Effector memory CD4-positive, alpha-beta T cell (primary cell): Measurements from ENCODE around the gene ZKSCAN8.

Experiments used
- DNase-seq, 3 donors: peaks; one replicate each; pipeline ENCODE4 v3.0.0-alpha.2; 2020
- H3K27ac ChIP-seq: 2 replicates; pipeline ENCODE4 v1.7.0; 2013; ENCODE audit warnings: mild to moderate bottlenecking, low read length, moderate library complexity; ENCODE audit not compliant: insufficient read depth, poor library complexity, severe bottlenecking
- H3K27me3 ChIP-seq: replicated peaks from 2 replicates; pipeline ENCODE4 v1.7.0; 2013; ENCODE audit warnings: mild to moderate bottlenecking, low read length; ENCODE audit not compliant: insufficient read depth, control insufficient read depth, poor library complexity, severe bottlenecking
- H3K36me3 ChIP-seq: 2 replicates; pipeline ENCODE4 v1.7.0; 2013; ENCODE audit warnings: mild to moderate bottlenecking, low read length, moderate library complexity; ENCODE audit not compliant: control insufficient read depth, insufficient read depth
- H3K4me1 ChIP-seq: 2 replicates; pipeline ENCODE4 v1.7.0; 2013; ENCODE audit warnings: low read length, mild to moderate bottlenecking; ENCODE audit not compliant: control insufficient read depth, insufficient read depth, poor library complexity, severe bottlenecking
- H3K4me3 ChIP-seq: 2 replicates; pipeline ENCODE4 v1.7.0; 2013; ENCODE audit warnings: low read length, low read depth, mild to moderate bottlenecking; ENCODE audit not compliant: insufficient read depth, poor library complexity, severe bottlenecking
- H3K9me3 ChIP-seq: 2 replicates; pipeline ENCODE4 v1.7.0; 2013; ENCODE audit warnings: mild to moderate bottlenecking, low read length, moderate library complexity; ENCODE audit not compliant: control insufficient read depth

ZKSCAN8 gene

DNA sequence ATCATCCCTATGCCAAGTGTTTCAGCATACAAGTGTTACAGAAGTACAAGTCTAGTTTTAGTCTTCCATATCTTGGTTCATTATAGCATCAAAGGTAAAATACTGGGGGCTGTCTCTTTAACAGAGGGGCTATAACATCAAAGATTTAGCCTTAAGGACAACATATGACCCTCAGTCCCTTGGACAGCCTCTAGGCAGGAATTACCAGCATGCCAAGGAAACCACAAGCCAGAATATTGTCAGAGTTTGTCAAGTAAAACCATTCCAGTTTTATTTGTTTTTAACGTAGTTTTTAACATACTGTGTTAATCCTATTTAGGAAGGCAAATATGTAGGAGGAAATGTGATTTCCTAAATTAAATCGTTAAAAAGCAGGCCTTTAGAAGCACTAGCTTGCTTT, 18.6 kb downstream of the ZKSCAN8 start:
- DNase-seq = no peak
- H3K4me1 ChIP-seq = peaks cover 4% of the 10 kb centered on the region
- no peaks in the 10 kb centered on the region for H3K27me3 ChIP-seq

GRCh38 chr6:28161410-28162079, 19.9 kb downstream of the ZKSCAN8 start:
- peak; percentile 61 to 66 (median 66) for DNase-seq
- Histone ChIP-seq H3K9me3 (no peaks in the 10 kb centered on the region), H3K27ac (no peak overlapping the region), H3K4me1 (peaks cover 4% of the 10 kb centered on the region), H3K36me3 (no peaks in the 10 kb centered on the region), H3K4me3 (peak overlapping the region; percentile 41), H3K27me3 (no peaks in the 10 kb centered on the region)

More for the DNA sequence above, 18.6 kb downstream of the ZKSCAN8 start:
- Histone ChIP-seq H3K27ac (no peak overlapping the region), H3K4me3 (no peak overlapping the region), H3K36me3 (peaks cover 2% of the 10 kb centered on the region), H3K9me3 (no peaks in the 10 kb centered on the region)

DNA sequence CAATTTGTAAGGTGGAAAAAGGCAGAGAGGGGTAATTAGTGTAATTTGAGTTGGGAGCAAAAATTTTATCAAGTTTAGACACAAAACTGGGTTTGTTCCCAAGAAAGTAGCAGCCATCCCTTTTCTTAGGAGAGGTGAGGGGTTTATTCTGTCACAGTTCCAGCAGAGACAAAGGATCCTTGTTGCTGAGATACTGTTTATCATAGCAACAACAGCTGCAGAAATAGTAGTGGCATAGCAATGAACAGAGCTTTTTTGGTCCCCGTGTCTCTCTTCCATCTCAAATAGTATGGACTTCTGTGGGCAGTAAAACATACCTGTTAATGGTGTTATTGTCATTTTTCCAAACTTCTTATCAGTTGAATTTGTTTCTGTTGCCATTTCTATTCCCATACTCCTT, 23.9 kb downstream of the ZKSCAN8 start:
- H3K9me3 ChIP-seq = no peaks in the 10 kb centered on the region
- H3K4me3 ChIP-seq = no peak overlapping the region
- H3K27me3 ChIP-seq = no peaks in the 10 kb centered on the region
- no peaks in the 10 kb centered on the region for H3K36me3 ChIP-seq
- no peak overlapping the region for H3K27ac ChIP-seq
- no peak for DNase-seq
- peaks cover 4% of the 10 kb centered on the region for H3K4me1 ChIP-seq

GRCh38 chr6:28167068-28167467, 25.4 kb downstream of the ZKSCAN8 start:
- no peaks in the 10 kb centered on the region for H3K9me3 ChIP-seq
- no peak overlapping the region for H3K4me3 ChIP-seq
- no peak overlapping the region for H3K27ac ChIP-seq
- no peaks in the 10 kb centered on the region for H3K27me3 ChIP-seq
- H3K4me1 ChIP-seq = no peaks in the 10 kb centered on the region
- no peaks in the 10 kb centered on the region for H3K36me3 ChIP-seq
- DNase-seq = no peak

DNA sequence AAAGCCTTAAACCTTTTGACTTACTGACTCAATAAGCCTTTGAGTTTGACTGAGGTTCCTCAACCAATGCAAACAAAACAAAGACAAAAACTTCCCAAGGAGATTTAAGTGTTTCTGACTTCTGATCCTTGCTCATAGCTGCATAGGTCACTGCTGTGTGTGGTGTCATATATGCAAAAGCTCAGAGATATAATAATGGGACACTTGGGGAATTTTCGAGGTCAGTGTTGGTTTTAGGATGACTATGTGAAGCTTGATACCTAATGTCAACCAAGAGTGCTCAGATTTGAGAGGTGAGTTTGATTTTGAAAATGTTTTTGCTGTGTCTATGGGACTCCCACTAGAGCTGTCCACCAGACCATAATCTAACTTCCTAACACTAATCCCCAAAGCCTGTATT, 26.2 kb downstream of the ZKSCAN8 start:
- H3K36me3 ChIP-seq = no peaks in the 10 kb centered on the region
- DNase-seq = no peak
- H3K27me3 ChIP-seq = no peaks in the 10 kb centered on the region
- no peaks in the 10 kb centered on the region for H3K4me1 ChIP-seq
- no peaks in the 10 kb centered on the region for H3K9me3 ChIP-seq
- no peak overlapping the region for H3K27ac ChIP-seq
- no peak overlapping the region for H3K4me3 ChIP-seq

- no peaks in the 10 kb centered on the region for H3K27me3 ChIP-seq
- H3K4me1 ChIP-seq = no peaks in the 10 kb centered on the region
- H3K27ac ChIP-seq = no peak overlapping the region
- H3K4me3 ChIP-seq = no peak overlapping the region
- DNase-seq = no peak
- no peaks in the 10 kb centered on the region for H3K36me3 ChIP-seq
- no peaks in the 10 kb centered on the region for H3K9me3 ChIP-seq
Measured at GRCh38 chr6:28171271-28171670, 29.6 kb downstream of the ZKSCAN8 start.

- H3K4me1 ChIP-seq = no peaks in the 10 kb centered on the region
- no peak overlapping the region for H3K4me3 ChIP-seq
- no peaks in the 10 kb centered on the region for H3K27me3 ChIP-seq
- DNase-seq = no peak
- no peaks in the 10 kb centered on the region for H3K36me3 ChIP-seq
- no peak overlapping the region for H3K27ac ChIP-seq
- H3K9me3 ChIP-seq = no peaks in the 10 kb centered on the region
Measured at GRCh38 chr6:28172006-28172405, 30.3 kb downstream of the ZKSCAN8 start.

DNA sequence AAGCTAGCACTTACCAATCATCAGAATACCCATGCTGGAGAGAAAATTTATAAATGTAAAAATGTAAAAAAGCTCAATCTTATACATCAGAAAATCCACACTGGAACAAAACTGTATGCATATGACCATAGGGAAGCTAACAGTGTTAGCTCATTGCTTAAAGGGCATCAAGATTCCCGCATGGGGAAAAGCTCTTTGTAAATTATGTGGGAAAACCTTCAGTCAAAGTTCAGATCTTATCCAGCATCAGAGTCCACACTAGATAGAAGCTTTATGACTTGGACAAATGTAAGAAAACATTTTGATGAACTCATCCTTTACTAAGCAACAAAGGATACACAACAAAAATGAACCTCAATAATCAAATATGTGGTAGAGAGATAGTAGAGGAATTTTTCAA, 34.7 kb downstream of the ZKSCAN8 start:
- Histone ChIP-seq H3K9me3 (no peaks in the 10 kb centered on the region), H3K36me3 (no peaks in the 10 kb centered on the region), H3K4me1 (no peaks in the 10 kb centered on the region), H3K27ac (no peak overlapping the region), H3K4me3 (no peak overlapping the region), H3K27me3 (no peaks in the 10 kb centered on the region)
- DNase-seq = no peak

DNA sequence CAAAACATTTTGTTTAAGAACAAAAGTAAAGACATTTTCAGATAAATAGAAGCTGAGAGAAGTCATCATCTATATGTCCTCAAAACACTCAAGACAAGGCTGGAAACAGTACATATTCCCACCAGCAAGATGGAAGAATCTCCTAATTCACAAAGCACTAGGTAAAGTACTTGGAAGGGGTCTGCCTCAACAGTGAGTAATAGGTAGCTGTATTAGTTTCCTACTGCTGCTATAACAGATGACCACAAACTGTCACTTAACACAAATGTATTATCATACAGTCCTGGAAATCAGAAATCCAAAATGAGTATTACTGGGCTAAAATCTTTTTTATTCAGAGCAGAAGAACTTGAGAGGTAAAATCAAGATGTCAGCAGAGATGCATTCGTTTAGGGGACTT, 40.6 kb downstream of the ZKSCAN8 start:
- H3K4me1 ChIP-seq = no peaks in the 10 kb centered on the region
- H3K4me3 ChIP-seq = no peak overlapping the region
- peaks cover 3% of the 10 kb centered on the region for H3K9me3 ChIP-seq
- no peaks in the 10 kb centered on the region for H3K36me3 ChIP-seq
- no peak for DNase-seq
- no peak overlapping the region for H3K27ac ChIP-seq
- H3K27me3 ChIP-seq = no peaks in the 10 kb centered on the region

GRCh38 chr6:28188111-28188979, 46.7 kb downstream of the ZKSCAN8 start:
- Histone ChIP-seq H3K36me3 (no peaks in the 10 kb centered on the region), H3K9me3 (peaks cover 24% of the 10 kb centered on the region), H3K4me3 (no peak overlapping the region), H3K27ac (no peak overlapping the region), H3K27me3 (no peaks in the 10 kb centered on the region), H3K4me1 (no peaks in the 10 kb centered on the region)
- DNase-seq = no peak
